Testis (tissue), 2 donors: ENCODE data around the gene SETD2.
"Not testable (repeated sequence)": the region's sequence is repeated elsewhere in the genome, so short reads cannot be mapped to it uniquely, and the experiment has no call there.

Experiments
- POLR2A ChIP-seq: fragments of 450-650 bp; IDR thresholded peaks from one replicate; pipeline ENCODE4 v1.6.1; 2017; ENCODE audit warnings: antibody characterized with exemption, mild to moderate bottlenecking, moderate library complexity
- TF ChIP-seq, protein P1 (sequence below), 3 experiments: fragments of 450-650 bp in 2 of 3; fragments of 200-600 bp in 1 of 3; sonication (generic) in 1 of 3; IDR thresholded peaks; one replicate each; pipeline ENCODE4 v1.5.1; 2016 to 2019; ENCODE audit warnings: antibody characterized with exemption in 3 of 3, mild to moderate bottlenecking in 2 of 3, moderate library complexity in 1 of 3

DNA sequence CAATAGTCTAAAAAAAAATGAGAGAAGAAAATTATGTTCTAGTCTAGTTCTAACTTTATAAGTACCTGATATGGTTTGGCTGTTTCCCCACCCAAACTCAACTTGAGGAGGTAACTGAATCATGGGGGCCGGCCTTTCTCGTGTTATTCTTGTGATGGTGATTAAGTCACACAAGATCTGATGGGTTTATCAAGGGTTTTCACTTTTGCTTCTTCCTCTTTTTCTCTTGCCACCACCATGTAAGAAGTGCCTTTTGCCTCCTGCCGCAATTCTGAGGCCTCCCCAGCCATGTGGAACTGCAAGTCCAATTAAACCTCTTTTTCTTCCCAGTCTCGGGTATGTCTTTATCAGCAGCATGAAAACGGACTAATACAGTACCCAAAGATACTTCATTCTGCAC, 44.5 kb downstream of the SETD2 start:
- TF ChIP-seq, protein P1, sequence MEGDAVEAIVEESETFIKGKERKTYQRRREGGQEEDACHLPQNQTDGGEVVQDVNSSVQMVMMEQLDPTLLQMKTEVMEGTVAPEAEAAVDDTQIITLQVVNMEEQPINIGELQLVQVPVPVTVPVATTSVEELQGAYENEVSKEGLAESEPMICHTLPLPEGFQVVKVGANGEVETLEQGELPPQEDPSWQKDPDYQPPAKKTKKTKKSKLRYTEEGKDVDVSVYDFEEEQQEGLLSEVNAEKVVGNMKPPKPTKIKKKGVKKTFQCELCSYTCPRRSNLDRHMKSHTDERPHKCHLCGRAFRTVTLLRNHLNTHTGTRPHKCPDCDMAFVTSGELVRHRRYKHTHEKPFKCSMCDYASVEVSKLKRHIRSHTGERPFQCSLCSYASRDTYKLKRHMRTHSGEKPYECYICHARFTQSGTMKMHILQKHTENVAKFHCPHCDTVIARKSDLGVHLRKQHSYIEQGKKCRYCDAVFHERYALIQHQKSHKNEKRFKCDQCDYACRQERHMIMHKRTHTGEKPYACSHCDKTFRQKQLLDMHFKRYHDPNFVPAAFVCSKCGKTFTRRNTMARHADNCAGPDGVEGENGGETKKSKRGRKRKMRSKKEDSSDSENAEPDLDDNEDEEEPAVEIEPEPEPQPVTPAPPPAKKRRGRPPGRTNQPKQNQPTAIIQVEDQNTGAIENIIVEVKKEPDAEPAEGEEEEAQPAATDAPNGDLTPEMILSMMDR (IDR thresholded peaks at IDR 0.05) = not testable (repeated sequence)
- TF ChIP-seq POLR2A = not testable (repeated sequence)
